NCI-H2171 treated with DMSO at 0.1 percent for 48 hours (cell line): Measurements from ENCODE around the gene OSBPL10.
"Not testable (repeated sequence)": the region's sequence is repeated elsewhere in the genome, so short reads cannot be mapped to it uniquely, and the experiment has no call there.

Source experiments
- DNase-seq: peaks from one replicate; lab custom pipeline; 2025; lab: John Stamatoyannopoulos, UW

Gene OSBPL10

GRCh38 chr3:31696815-31697548 lies 284.1 kb downstream of the OSBPL10 start:
- DNase-seq, result no peak

GRCh38 chr3:31696009-31696297 lies 285.1 kb downstream of the OSBPL10 start:
- DNase-seq, result no peak

- no peak for DNase-seq
These were observed 285.6 kb downstream of the OSBPL10 start for GRCh38 chr3:31695280-31696008.

- no peak for DNase-seq
These were observed 287.7 kb downstream of the OSBPL10 start for GRCh38 chr3:31693346-31693745.

- DNase-seq, result no peak
These were observed 288.3 kb downstream of the OSBPL10 start for GRCh38 chr3:31692751-31693150.

- no peak for DNase-seq
These were observed 290.3 kb downstream of the OSBPL10 start for GRCh38 chr3:31690771-31691170.

- not testable (repeated sequence) for DNase-seq
These were observed 291.5 kb downstream of the OSBPL10 start for GRCh38 chr3:31689523-31689922.

- no peak for DNase-seq
These were observed 292.1 kb downstream of the OSBPL10 start for GRCh38 chr3:31688984-31689383.

GRCh38 chr3:31687020-31687802 lies 293.9 kb downstream of the OSBPL10 start:
- DNase-seq, result no peak

GRCh38 chr3:31680072-31680870 lies 300.8 kb downstream of the OSBPL10 start:
- no peak for DNase-seq

GRCh38 chr3:31676556-31676955 lies 304.5 kb downstream of the OSBPL10 start:
- no peak for DNase-seq

- no peak for DNase-seq
These were observed 307.1 kb downstream of the OSBPL10 start for GRCh38 chr3:31673950-31674349.

GRCh38 chr3:31671976-31672375 lies 309.1 kb downstream of the OSBPL10 start:
- DNase-seq, result no peak

GRCh38 chr3:31671451-31671850 lies 309.6 kb downstream of the OSBPL10 start:
- DNase-seq, result no peak

- DNase-seq, result no peak
These were observed 310.3 kb downstream of the OSBPL10 start for GRCh38 chr3:31670722-31671121.

- DNase-seq, result no peak
These were observed 310.9 kb downstream of the OSBPL10 start for GRCh38 chr3:31670136-31670535.

- no peak for DNase-seq
These were observed 312.8 kb downstream of the OSBPL10 start for GRCh38 chr3:31668242-31668641.

GRCh38 chr3:31667582-31667981 lies 313.5 kb downstream of the OSBPL10 start:
- no peak for DNase-seq

- DNase-seq, result no peak
These were observed 317.0 kb downstream of the OSBPL10 start for GRCh38 chr3:31664031-31664430.

GRCh38 chr3:31661993-31662670 lies 318.9 kb downstream of the OSBPL10 start:
- DNase-seq, result no peak

- DNase-seq, result no peak
These were observed 319.8 kb downstream of the OSBPL10 start for GRCh38 chr3:31661286-31661685.

- DNase-seq, result no peak
These were observed 321.8 kb downstream of the OSBPL10 start for GRCh38 chr3:31659246-31659645.
